ENCODE results near the gene KCNC1. TPM values are rescaled to one million over a fixed set of nuclear protein-coding genes. Genes with fewer than 3 reads are reported as not detected.

Gene KCNC1
- polyA plus RNA-seq, 1 of the 3 experiments (the other 2 are of a cell fraction) = 0.18 TPM

GRCh38 chr11:17699147-17700114, 35.1 kb upstream of the KCNC1 start:
- no peaks in the 10 kb centered on the region for H3K36me3 ChIP-seq (replicated peaks in 1 of 2; ENCODE audit: control insufficient read depth in 1 of 2, insufficient read depth in 2 of 2, low read length in 1 of 2)
- H3F3A ChIP-seq (replicated peaks; ENCODE audit: insufficient read depth) = no peaks in the 10 kb centered on the region
- TF ChIP-seq ELF1 (IDR thresholded peaks at IDR 0.05) (no peak), RAD21 (IDR thresholded peaks at IDR 0.05; ENCODE audit: low read length) (no peak), TCF12 (IDR thresholded peaks at IDR 0.05) (no peak), REST (IDR thresholded peaks at IDR 0.05; ENCODE audit: low read depth, low read length) (no peak), RFX5 (IDR thresholded peaks at IDR 0.05; ENCODE audit: low read length) (no peak), FOSL2 (IDR thresholded peaks at IDR 0.05; ENCODE audit: borderline replicate concordance, low read depth) (0 out of 2 replicates have a peak, but pooled peaks have one; percentile 10), JUND (IDR thresholded peaks at IDR 0.05) (no peak), ZBTB33 (IDR thresholded peaks at IDR 0.05; ENCODE audit: borderline replicate concordance, low read depth) (no peak)
- TF ChIP-seq, protein P1, sequence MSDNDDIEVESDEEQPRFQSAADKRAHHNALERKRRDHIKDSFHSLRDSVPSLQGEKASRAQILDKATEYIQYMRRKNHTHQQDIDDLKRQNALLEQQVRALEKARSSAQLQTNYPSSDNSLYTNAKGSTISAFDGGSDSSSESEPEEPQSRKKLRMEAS (IDR thresholded peaks at IDR 0.05; ENCODE audit: low read depth) = no peak
- H3K4me1 ChIP-seq (ENCODE audit: control insufficient read depth in 1 of 2, insufficient read depth in 2 of 2, low read depth in 1 of 2, low read length in 1 of 2) = no peaks in the 10 kb centered on the region
- no peak overlapping the region for H3K9ac ChIP-seq
- no peak overlapping the region for H3K4me3 ChIP-seq (ENCODE audit: low read depth in 2 of 2, low read length in 1 of 2)
- H3K9me3 ChIP-seq = no peaks in the 10 kb centered on the region
- no peaks in the 10 kb centered on the region for H4K20me1 ChIP-seq (ENCODE audit: insufficient read depth)
- no peaks in the 10 kb centered on the region for H3K79me2 ChIP-seq (ENCODE audit: insufficient read depth)
- DNase-seq = no peak
- 71% methylated on average over 4 of the region's 5 CpGs for WGBS (ENCODE audit: low lambda C conversion rate)
- no peak overlapping the region for H2AFZ ChIP-seq (ENCODE audit: low read depth)
- no peak overlapping the region for H3K27ac ChIP-seq (ENCODE audit: low read depth in 2 of 2, low read length in 1 of 2)
- H3K4me2 ChIP-seq = no peak overlapping the region
- POLR2A ChIA-PET = no interaction called here
- CTCF ChIA-PET = interaction anchor here (1.2 to 1.6 kb wide), 2 partner anchors 31 to 101 kb away, joined by 3 to 6 read pairs; no protein-coding TSS in a partner anchor
- no peaks in the 10 kb centered on the region for H3K9me2 ChIP-seq
- H3K27me3 ChIP-seq (ENCODE audit: insufficient read depth) = peaks cover 13% of the 10 kb centered on the region; the same call in 1 of the 2 replicates

- no peaks in the 10 kb centered on the region for H3K4me1 ChIP-seq (ENCODE audit: control insufficient read depth in 1 of 2, insufficient read depth in 2 of 2, low read depth in 1 of 2, low read length in 1 of 2)
- no peaks in the 10 kb centered on the region for H3K9me3 ChIP-seq
- POLR2A ChIA-PET = no interaction called here
- H3F3A ChIP-seq (replicated peaks; ENCODE audit: insufficient read depth) = no peaks in the 10 kb centered on the region
- no peak overlapping the region for H3K4me2 ChIP-seq
- H4K20me1 ChIP-seq (ENCODE audit: insufficient read depth) = no peaks in the 10 kb centered on the region
- H3K79me2 ChIP-seq (ENCODE audit: insufficient read depth) = no peaks in the 10 kb centered on the region
- H3K4me3 ChIP-seq (ENCODE audit: low read depth in 2 of 2, low read length in 1 of 2) = no peak overlapping the region
- H2AFZ ChIP-seq (ENCODE audit: low read depth) = no peak overlapping the region
- no peak overlapping the region for H3K27ac ChIP-seq (ENCODE audit: low read depth in 2 of 2, low read length in 1 of 2)
- no peak overlapping the region for H3K9ac ChIP-seq
- H3K9me2 ChIP-seq = no peaks in the 10 kb centered on the region
- no peak for DNase-seq
- CTCF ChIA-PET = interaction anchor here (1.6 kb wide), 1 partner anchor 30 kb away, joined by 6 read pairs; no protein-coding TSS in a partner anchor
- H3K36me3 ChIP-seq (replicated peaks in 1 of 2; ENCODE audit: control insufficient read depth in 1 of 2, insufficient read depth in 2 of 2, low read length in 1 of 2) = no peaks in the 10 kb centered on the region
- H3K27me3 ChIP-seq (ENCODE audit: insufficient read depth) = peaks cover 12% of the 10 kb centered on the region; the same call in 1 of the 2 replicates
- WGBS (ENCODE audit: low lambda C conversion rate) = 75% methylated on average over 4 of the region's 4 CpGs
- TF ChIP-seq POLR2AphosphoS5 (IDR thresholded peaks at IDR 0.05; ENCODE audit: low read depth, low read length) = no peak
- TF ChIP-seq RFX5 (IDR thresholded peaks at IDR 0.05; ENCODE audit: low read length) = no peak
- TF ChIP-seq, protein P2, sequence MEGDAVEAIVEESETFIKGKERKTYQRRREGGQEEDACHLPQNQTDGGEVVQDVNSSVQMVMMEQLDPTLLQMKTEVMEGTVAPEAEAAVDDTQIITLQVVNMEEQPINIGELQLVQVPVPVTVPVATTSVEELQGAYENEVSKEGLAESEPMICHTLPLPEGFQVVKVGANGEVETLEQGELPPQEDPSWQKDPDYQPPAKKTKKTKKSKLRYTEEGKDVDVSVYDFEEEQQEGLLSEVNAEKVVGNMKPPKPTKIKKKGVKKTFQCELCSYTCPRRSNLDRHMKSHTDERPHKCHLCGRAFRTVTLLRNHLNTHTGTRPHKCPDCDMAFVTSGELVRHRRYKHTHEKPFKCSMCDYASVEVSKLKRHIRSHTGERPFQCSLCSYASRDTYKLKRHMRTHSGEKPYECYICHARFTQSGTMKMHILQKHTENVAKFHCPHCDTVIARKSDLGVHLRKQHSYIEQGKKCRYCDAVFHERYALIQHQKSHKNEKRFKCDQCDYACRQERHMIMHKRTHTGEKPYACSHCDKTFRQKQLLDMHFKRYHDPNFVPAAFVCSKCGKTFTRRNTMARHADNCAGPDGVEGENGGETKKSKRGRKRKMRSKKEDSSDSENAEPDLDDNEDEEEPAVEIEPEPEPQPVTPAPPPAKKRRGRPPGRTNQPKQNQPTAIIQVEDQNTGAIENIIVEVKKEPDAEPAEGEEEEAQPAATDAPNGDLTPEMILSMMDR (IDR thresholded peaks at IDR 0.05) = no peak
- no peak for TF ChIP-seq NRF1 (IDR thresholded peaks at IDR 0.05; ENCODE audit: low read depth, low read length)
- no peak for TF ChIP-seq ZBTB33 (IDR thresholded peaks at IDR 0.05; ENCODE audit: borderline replicate concordance, low read depth)
- TF ChIP-seq NFIC (IDR thresholded peaks at IDR 0.05; ENCODE audit: borderline replicate concordance) = no peak
- TF ChIP-seq, protein P1 (IDR thresholded peaks at IDR 0.05; ENCODE audit: low read depth) = no peak
Measured at GRCh38 chr11:17700991-17701390, 33.6 kb upstream of the KCNC1 start.

Data from SK-N-SH (cell line).